Ovary (tissue), 3 donors: Measurements from ENCODE around the gene EIF3C.
"Not testable (repeated sequence)": the region's sequence is repeated elsewhere in the genome, so short reads cannot be mapped to it uniquely, and the experiment has no call there.

Experiments
- POLR2A ChIP-seq: fragments of 450-650 bp; IDR thresholded peaks from one replicate; pipeline ENCODE4 v1.6.1; 2017; ENCODE audit warnings: antibody characterized with exemption, mild to moderate bottlenecking, moderate library complexity
- TF ChIP-seq, protein P1 (sequence below), 3 donors: fragments of 450-650 bp in 2 of 3; fragments of 200-600 bp in 1 of 3; IDR thresholded peaks; one replicate each; pipeline versions ENCODE4 v1.5.1 to v1.8.0; 2016 to 2022; ENCODE audit warnings: antibody characterized with exemption in 3 of 3, mild to moderate bottlenecking in 1 of 3
- donor health status: DM: no; HTN: no; CAD: no.

DNA sequence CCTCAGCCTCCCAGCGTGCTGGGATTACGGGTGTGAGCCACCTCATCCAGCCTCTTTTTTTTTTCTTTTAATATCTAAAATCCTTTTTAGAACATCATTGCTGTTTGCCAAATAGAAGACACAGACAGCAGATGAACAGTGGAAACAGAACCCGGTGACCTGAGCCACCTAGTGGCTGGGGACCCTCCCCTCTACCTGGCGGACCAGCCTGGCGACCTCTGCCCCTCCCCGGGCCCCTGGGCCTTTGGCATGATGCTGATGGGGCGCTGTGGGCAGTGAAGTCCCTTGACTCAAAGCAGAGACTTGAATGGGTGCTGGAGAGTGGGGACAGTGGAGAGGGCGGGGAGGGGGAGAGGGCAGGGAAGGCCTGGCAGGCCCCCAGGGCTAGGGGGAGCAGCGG lies 11.5 kb upstream of the EIF3C start:
- TF ChIP-seq, protein P1, sequence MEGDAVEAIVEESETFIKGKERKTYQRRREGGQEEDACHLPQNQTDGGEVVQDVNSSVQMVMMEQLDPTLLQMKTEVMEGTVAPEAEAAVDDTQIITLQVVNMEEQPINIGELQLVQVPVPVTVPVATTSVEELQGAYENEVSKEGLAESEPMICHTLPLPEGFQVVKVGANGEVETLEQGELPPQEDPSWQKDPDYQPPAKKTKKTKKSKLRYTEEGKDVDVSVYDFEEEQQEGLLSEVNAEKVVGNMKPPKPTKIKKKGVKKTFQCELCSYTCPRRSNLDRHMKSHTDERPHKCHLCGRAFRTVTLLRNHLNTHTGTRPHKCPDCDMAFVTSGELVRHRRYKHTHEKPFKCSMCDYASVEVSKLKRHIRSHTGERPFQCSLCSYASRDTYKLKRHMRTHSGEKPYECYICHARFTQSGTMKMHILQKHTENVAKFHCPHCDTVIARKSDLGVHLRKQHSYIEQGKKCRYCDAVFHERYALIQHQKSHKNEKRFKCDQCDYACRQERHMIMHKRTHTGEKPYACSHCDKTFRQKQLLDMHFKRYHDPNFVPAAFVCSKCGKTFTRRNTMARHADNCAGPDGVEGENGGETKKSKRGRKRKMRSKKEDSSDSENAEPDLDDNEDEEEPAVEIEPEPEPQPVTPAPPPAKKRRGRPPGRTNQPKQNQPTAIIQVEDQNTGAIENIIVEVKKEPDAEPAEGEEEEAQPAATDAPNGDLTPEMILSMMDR (IDR thresholded peaks at IDR 0.05), result not testable (repeated sequence)
- TF ChIP-seq POLR2A, result not testable (repeated sequence)
